HS-27A (cell line): Measurements from ENCODE around the gene AASS.
"Not testable (repeated sequence)": the region's sequence is repeated elsewhere in the genome, so short reads cannot be mapped to it uniquely, and the experiment has no call there.

ENCODE experiments used
- DNase-seq: peaks from one replicate; pipeline ENCODE4 v3.0.0-alpha.2; 2012; ENCODE audit warnings: low read depth, missing footprints

The AASS gene

DNA sequence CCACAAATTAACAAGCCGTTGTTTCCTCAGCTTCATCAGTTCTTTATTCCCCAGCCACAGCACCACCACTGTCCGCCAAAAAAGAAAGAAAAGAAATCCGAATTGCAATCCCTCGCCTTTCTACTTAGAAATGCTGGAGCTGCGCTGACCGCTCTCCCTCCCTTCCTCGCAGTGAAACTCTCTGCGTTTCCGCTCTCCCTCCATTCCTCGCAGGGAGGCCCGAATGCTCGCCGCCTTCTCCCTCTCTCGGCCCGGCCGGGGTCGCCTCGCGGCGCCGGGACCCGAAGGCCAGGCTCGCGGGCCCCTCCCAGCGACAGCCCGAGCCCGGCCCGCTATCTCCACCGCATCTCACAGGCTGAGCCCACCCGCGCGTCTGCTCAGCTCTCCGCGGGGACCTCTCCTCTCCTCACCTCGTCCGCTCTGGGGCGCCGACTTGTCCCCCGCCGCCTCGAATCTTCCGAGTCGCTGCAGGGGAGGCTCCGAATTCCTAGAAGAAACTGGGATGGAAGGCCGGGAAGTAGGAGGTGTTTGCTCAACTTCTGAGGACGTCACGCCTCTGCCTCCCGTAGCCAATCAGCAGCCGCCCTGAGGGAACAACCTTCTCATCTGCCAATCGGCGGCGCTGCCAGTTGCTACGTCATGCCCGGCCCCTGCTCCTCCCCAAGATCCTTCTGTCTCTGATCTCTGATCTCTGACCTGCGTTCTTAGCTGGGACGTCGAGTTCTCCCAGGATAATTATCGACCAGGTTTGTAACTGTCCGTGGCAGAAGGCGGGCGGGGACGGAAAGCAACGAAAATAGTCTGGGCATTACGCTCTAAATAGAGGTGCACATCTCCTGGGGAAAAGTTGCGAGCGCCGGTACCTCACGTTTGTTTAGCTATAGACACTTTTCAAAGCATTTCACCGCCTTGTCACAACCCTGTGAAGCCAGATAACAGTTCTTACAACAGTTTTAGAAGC lies at the start of gene AASS:
AASS (minus strand) TSS at position 499 of the 961 bp plus-strand sequence. CDS start 10,523 bp downstream, outside the sequence.
- DNase-seq, result peak; percentile 72

DNA sequence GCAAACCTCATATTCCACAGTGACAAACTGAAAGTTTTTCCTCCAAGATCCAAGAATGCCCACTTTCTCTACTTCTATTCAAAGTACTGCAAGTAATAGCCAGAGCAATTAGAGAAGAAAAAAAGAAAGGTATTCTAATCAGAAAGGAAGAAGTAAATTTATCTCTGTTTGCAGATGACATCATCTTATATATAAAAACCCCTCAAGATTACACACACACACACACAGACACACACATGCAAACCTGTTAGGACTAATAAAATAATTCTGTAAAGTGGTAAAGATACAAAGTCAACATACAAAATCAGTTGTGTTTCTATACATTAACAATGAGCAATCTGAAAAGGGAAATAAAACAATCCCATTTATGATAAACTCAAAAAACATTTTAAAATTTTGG lies 44.7 kb upstream of the AASS start:
- DNase-seq, result no peak

DNA sequence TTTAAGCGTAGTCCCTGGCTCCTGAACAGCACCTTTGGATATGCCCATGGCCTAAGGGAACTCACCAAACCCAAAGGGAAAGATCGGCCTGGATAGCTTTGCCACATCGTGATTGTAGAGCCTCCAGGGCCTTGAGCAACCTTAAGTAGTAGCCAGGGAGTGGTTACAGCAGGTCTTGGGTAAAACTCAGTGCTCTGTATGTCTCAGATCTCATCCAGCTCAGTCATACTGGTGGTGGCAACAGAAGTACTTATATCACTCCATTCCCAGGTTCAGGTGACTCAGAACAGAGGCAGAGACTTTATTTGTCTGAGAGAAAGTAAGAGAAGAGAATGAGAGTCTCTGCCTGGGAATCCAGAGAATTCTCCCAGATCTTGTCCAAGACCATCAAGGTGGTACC lies 39.1 kb upstream of the AASS start:
- no peak for DNase-seq

DNA sequence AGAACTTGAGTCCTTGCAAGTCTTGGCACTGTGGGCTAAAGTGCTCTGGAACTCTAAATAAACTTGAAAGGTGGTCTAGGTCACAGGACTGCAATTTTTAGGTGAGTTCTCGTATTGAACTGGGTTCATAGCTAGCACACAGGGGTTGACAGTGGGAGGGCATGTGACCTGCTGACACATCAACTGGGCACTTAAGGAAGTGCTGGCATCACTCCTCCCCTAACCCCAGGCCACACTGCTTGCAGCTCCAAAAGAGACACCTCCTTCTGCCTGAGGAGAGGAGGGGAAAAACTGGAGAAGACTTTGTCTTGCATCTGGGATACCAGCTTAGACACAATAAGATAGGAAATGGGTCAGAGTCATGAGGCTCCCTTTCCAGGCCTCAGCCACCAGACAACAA lies 38.0 kb upstream of the AASS start:
- DNase-seq, result no peak

DNA sequence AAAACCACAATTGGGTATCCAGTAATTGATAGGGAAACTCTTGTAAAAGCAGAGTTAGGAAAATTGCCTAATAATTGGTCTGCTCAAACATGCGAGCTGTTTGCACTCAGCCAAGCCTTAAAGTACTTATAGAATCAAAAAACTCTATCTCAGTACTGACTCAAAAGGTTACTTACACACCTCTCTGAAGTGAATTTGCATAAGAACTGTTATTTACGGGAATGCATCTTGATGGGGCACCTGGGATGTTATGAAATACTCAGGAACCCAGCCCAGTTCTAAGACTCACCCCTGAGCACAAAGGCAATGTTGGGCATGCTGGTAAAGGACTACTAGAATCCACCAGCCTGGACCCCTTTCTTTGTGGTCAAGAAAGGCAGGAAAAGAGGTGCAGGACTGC lies 28.1 kb upstream of the AASS start:
- DNase-seq, result not testable (repeated sequence)

DNA sequence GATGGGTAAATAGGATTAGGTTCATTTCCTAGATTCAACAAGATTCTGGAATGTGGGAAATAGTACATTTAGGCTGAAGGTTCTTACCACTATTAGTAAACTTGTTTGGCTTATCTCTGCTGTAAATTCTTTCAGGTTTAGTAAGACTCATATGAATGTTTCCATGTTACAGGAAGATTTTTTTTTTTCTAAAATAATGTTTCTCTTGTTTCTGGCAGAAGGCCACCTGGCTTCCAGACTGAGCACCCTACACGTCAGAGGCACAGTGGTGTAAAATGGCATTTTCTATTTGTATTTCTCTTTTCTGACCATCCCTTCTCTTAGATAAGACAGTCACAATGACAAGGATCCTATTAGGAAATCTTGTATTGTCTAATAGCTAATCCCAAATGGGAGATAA lies 22.7 kb upstream of the AASS start:
- DNase-seq, result no peak

DNA sequence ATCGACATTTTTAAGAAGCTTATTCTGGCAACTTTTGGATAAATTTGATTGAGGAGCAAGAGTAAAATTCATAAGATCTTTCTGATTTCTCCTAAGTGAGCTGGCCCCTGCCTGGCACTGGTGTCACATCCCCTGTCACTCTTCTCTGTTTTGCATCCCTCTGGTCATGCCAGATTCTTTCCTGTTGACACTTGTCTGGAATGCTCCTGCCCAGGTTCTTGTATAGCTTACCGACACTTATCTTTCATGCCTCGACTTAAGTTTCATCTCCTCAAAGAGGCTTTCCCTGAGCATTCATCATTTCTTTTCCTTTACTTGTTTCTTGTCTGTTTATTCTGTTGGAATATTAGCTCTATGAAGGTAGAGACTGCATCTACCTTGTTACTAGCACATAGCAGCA lies 22.2 kb upstream of the AASS start:
- no peak for DNase-seq

DNA sequence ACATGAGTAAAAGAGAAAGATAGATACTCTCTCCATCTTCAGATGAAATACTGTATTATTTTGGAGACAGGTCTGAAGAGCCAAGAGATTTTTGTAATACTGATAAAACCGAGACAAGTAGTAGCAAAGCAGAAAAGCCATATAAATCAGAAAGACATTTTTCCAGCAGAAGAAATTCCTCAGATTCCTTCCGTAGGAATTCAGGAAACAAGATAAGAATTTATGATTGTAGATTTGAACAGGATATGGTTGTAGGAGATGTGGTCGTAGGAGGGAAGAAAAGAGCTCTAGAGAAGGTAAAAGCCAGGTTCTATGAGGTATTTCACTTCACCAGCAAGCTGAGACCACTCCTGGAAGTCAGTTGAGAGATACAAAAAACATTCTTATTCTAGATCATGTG lies 17.6 kb upstream of the AASS start:
- DNase-seq, result no peak

DNA sequence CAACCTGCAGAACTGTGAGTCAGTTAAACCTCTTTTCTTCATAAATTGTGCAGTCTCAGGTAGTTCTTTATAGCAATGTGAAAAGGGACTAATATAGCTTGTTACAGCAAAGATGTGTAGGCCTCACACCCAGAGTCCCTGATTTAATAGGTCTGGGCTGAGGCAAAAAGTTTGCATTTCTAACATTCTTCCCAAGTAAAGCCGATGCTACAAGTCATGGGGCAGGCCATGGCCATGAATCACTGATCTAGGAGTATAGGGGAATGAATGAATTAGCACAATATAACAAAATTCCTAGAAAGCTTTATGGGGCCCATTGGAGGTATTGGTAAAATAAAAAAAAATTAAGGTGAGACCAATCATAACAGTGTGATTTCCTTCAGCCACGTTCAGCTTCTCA lies 11.5 kb upstream of the AASS start:
- DNase-seq, result no peak

DNA sequence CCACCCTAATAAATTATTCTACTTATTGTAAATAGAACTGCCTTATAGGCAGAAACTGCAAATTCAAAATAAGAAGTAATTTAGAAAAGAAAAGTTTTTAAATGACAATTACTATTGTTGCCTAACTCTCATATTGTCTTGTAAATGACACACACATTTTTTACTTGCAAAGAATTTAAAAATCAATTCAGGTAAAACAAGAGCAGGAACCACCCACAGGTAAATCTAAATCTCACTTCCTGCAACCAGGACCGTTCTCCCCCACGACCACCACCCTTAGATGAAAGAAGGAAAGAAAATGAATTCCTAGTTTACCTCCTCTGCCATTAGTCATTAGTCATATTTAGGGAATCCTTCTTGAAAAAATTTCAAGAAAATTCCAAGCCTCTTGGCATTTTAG lies 4.8 kb upstream of the AASS start:
- DNase-seq, result no peak

DNA sequence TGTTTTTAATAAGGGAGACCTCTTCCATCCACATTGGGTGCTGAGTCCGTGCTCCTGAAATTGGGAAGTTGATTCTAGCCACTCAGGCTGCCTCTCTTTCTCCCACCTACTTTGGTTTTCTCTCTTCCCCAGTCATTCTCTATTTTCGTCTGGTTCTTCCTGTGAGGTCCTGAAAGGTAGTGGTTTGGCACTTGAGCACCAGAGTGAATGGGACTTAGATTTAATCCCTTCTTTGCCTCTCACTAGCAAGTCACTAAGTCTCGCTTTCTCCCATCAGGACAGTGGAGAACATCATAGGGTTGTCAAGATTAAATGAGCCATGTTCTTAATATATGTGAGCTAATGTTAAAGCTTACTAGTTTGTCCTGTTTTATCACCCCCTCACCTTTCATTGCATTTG lies 4.0 kb upstream of the AASS start:
- no peak for DNase-seq

DNA sequence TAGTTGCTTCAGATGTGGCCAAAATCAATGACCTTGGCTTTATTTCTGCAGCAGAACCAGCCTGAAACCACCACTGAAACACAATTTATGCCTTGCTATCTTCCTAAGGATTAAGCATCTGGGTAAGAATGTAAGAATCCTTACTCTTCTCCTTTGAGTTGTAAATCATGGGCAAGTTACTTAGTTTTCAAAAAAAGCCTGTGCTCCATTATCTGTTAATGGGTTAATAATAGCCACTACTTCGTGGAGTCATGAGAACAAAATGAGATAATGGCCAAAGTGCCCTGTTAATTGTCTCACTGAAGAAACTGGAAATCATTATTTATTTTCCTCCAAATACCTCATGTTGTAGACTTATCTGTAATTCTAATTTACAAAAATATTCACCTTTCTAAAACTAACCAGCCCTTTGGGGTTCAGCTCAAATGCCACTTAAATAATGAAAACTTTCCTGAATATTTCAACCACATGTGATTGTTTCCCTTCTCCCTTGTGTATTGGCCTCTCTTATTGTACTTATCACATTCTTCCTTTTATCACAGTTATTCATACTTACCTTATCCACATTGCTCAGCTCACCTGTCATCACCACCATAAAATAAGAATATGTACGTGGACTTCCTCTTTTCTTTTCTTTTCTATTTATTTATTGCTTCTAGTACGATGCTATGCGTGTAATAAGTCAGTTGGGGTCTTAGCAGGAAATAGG lies 2.0 kb upstream of the AASS start:
- no peak for DNase-seq

DNA sequence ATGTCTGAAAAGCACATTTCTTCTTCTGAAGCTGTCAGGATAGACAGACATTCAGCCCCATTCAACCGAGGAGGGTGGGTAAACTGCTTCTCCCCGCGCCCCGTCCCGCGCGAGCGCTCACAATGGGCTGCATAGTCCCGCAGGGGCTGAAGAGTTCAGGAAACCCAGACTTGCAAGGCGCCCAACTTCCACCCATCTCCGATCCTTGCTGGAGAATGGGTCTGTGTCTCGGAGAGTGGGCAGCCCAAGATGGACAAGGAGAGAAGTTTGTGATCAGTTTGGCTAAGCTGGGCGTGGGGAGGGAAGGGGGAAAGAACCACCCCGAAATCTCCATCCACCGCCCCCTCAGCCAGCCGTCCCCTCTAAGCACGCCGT lies 686 bp downstream of the AASS start:
- DNase-seq, result no peak

DNA sequence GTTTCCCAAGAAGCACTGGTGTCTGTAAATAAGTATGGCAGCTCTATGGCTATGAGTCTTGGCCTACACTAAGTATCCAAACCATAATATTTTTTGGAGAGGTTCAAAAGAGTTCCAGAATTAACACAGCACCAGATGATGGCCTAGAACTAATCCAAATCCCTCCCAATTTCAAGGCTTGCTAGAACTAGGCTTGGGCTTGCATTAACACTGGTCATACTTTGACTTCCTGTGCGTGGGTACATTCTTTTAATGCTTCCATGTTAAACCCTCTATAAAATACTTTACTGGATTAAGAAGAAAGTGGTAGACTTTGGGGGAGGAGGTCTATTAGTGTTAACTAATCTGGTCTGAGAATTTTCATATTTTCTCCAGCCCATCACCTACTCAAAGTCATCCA lies 3.1 kb downstream of the AASS start:
- no peak for DNase-seq

DNA sequence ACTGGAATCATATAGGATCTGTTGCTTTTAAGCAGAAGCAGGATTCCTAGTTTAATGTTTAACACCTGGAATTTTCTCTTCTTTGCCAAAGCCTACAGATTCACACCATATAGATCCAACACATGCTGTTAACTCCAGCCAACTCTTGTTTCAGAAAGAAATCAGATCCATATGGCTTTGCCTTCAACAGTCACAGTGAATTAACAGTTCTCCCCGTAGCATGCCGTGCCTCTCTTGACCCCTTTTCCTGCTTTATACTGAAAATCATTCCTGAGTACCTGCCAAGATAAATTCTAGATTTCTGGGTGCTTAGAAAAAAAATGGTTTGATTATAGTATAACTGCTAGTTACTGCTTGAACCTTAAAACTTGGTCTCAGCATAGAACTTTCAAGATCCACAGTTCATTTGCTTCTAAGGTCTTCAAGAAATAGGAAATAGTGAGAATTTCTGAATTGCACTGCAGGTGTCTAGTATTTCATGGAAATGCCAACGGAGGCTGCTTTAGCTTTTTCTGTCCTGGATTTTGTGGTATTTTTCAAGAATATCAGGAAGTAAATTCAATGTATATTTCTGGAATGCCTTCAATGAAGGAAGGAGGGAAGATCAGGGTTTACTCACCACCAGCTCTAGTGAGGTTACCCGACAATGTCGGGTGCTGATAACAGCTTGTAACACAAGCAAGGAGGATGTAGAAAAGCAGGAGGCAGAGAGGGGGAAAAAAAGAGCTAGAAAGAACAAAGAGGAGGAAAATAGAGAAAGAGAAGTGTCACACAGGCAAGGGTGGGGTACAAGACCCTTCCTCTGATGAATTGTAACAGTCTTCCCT lies 6.6 kb downstream of the AASS start:
- DNase-seq, result no peak

DNA sequence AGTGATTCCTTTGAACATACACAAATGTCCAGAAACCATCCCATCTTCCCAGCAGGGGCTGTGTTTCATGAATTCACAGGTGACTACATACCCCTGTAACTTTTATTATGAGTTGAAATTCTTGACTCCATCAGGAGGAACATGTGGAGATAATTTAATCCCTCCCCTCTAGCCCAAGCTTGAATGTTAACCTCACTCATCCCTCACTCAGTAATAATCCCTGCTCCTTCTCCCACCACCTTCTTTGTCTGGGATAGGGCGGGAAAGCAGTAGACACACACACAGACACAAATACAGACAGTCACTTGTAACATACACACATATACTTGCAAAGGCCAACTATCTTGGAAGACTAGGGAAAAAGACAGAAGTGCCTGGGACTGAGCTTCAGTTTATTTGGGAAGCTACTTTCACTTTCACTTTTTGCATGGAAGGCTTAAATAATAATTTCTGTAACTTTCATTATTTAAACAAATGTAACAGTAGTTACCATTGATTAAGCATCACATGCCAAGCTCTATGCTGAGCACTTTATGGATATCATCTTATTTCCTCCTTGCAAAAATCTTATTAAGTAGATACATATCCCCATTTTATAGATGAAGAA lies 7.3 kb downstream of the AASS start:
- no peak for DNase-seq

DNA sequence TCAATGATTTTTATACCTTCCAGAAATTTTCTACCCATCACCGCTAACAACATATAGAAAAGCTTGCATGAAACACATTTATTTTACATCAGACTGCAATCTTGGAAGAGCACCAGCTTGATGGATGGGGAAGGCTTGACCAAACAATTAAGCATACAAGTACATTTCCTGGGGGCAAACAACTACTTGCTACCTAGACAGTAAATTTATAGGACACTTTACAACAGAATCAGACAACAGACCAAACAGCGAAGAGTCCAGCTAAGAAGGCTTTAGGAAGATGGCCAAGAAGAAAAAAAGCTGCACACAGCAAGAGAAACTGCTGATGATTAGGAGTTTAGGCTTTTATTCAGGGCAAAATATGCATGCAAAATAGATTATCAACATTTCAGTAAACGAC lies 8.0 kb downstream of the AASS start:
- DNase-seq, result no peak

DNA sequence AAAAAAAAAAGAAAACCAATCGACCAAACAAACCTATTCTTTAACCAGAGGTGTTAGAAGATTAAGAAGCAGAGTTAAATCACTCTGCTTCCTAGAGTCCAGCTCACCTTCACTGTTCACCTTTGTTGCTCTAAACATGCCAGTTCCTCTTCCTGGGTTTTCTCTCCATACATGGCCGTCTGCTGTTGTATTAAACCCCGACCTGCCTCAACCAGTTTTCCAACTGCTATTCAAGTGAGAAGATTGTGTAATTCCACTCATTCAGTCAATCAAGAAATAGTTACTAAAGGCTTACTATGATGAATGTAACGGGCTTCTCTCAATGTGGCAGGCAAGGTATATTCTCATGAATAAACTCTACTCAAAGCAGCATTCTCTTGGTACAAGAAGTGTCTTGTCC lies 8.8 kb downstream of the AASS start:
- no peak for DNase-seq

DNA sequence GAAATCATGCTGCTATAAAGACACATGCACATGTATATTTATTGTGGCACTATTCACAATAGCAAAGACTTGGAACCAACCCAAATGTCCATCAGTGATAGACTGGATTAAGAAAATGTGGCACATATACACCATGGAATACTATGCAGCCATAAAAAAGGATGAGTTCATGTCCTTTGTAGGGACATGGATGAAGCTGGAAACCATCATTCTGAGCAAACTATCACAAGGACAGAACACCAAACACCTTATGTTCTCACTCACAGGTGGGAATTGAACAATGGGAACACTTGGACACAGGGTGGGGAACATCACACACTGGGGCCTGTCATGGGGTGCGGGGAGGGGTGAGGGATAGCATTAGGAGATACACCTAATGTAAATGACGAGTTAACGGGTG lies 9.3 kb downstream of the AASS start:
- not testable (repeated sequence) for DNase-seq

DNA sequence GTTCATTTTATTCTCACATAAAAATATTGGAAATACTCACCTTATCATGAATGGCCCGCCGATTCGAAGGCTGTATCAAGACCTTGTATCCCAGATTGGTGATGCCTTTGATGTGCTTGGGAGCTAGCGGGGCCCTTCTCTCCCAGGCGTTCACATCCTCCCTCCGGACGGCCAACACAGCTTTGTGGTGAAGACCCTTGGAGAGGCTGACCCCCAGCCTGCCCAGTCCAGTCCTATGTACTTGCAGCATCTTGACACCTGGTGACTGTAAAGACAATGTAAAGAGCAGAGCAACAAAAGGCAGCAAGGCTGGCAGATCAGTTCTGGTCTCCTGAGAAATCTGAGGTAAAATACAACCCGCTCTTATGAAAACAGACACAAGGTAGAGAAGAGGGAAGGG lies 10.6 kb downstream of the AASS start:
- DNase-seq, result no peak

DNA sequence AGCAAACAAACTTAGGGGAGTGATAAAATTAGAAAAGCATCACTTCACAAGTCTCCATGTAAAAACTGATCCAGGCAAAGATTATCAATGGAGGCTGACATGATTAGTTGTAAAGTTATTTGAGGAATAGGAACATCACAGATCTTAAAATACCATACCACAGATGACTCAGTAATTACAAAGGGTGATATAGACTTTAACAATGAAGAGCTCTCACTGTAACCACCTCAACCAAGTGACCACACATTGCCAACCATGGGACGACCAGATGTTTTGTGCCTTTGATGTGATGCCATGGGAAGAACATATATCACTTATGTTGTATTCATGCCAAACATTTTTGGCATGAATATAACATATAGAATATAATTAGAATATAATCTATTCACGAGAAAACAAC lies 11.7 kb downstream of the AASS start:
- DNase-seq, result no peak

DNA sequence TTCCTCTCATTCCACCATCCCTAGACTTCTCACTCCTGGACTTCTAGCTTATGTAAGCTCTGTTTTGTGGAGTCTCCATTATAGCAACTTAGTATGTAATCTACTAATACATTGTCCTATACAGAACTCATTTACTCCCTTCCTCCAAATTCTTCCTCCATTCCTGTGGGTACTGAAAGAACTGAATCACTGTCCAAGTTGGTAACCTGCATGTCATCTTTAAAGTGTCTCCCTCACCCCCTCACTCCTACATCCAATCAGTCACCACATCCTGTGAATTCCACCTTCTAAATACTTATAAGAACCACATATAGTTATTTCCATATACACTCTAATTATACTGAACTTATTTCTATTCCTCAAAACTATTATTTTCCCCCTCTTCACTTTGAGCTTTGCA lies 20.3 kb downstream of the AASS start:
- DNase-seq, result no peak
